ENCODE results near the gene FILIP1L. TPM values are rescaled to one million over a fixed set of nuclear protein-coding genes. Genes with fewer than 3 reads are reported as not detected.

Gene FILIP1L
- polyA plus RNA-seq, 3 donors: 0.13 to 0.40 (median 0.25) TPM

GRCh38 chr3:99978221-99978620 lies 136.1 kb downstream of the FILIP1L start:
- no peaks in the 10 kb centered on the region for H3K36me3 Mint-ChIP-seq
- Histone ChIP-seq H3K4me2 (replicated peaks; ENCODE audit: extremely low read depth, low read length, poor library complexity, severe bottlenecking) (no peak overlapping the region), H3K4me1 (ENCODE audit: control insufficient read depth in 1 of 2, insufficient read depth in 2 of 2, low read length in 2 of 2) (no peaks in the 10 kb centered on the region), H3K36me3 (replicated peaks in 1 of 2; ENCODE audit: control insufficient read depth in 1 of 2, insufficient read depth in 2 of 2, low read length in 2 of 2) (no peaks in the 10 kb centered on the region), H3K9me3 (replicated peaks in 1 of 2; ENCODE audit: control insufficient read depth in 1 of 2, insufficient read depth in 1 of 2, low read length in 2 of 2) (no peaks in the 10 kb centered on the region), H3K9ac (ENCODE audit: insufficient read depth, low read length, poor library complexity, severe bottlenecking) (no peak overlapping the region), H3K79me2 (ENCODE audit: insufficient read depth, low read length) (no peaks in the 10 kb centered on the region), H3K27ac (ENCODE audit: low read depth in 1 of 2, low read length in 2 of 2) (no peak overlapping the region), H3K27me3 (ENCODE audit: control insufficient read depth in 2 of 2, insufficient read depth in 2 of 2, low read length in 2 of 2) (no peaks in the 10 kb centered on the region), H3K4me3 (replicated peaks in 1 of 3; ENCODE audit: low read depth in 2 of 3, low read length in 3 of 3) (no peak overlapping the region), H4K20me1 (ENCODE audit: insufficient read depth, low read length) (no peaks in the 10 kb centered on the region), H2AFZ (ENCODE audit: insufficient read depth, low read depth, low read length, poor library complexity, severe bottlenecking) (no peak overlapping the region)
- TF ChIP-seq CTCF (IDR thresholded peaks at IDR 0.05): no peak
- no peak overlapping the region for H3K4me3 Mint-ChIP-seq
- H3K9me3 Mint-ChIP-seq: peaks cover 0 to 3% (median 0%) of the 10 kb centered on the region in 7 donors
- no peak overlapping the region for H3K27ac Mint-ChIP-seq
- peaks cover 0 to 1% (median 1%) of the 10 kb centered on the region in 3 donors for H3K27me3 Mint-ChIP-seq (ENCODE audit: low read depth in 3 of 3)
- DNase-seq: no peak
- WGBS (ENCODE audit: insufficient coverage): no CpG with 5 or more reads among the region's 1 CpG
- no peaks in the 10 kb centered on the region for H3K4me1 Mint-ChIP-seq
- intact Hi-C loops (cut with micrococcal nuclease): no loop called here

GRCh38 chr3:99976584-99976983 lies 137.7 kb downstream of the FILIP1L start:
- Mint-ChIP-seq H3K4me3 (no peak overlapping the region), H3K36me3 (no peaks in the 10 kb centered on the region), H3K9me3 (peaks cover 0 to 3% (median 0%) of the 10 kb centered on the region in 7 donors), H3K27ac (no peak overlapping the region), H3K4me1 (no peaks in the 10 kb centered on the region), H3K27me3 (ENCODE audit: low read depth in 3 of 3) (peaks cover 0 to 1% (median 1%) of the 10 kb centered on the region in 3 donors)
- Histone ChIP-seq H3K4me2 (replicated peaks; ENCODE audit: extremely low read depth, low read length, poor library complexity, severe bottlenecking) (no peak overlapping the region), H3K4me1 (ENCODE audit: control insufficient read depth in 1 of 2, insufficient read depth in 2 of 2, low read length in 2 of 2) (no peaks in the 10 kb centered on the region), H3K9me3 (replicated peaks in 1 of 2; ENCODE audit: control insufficient read depth in 1 of 2, insufficient read depth in 1 of 2, low read length in 2 of 2) (no peaks in the 10 kb centered on the region), H3K27me3 (ENCODE audit: control insufficient read depth in 2 of 2, insufficient read depth in 2 of 2, low read length in 2 of 2) (no peaks in the 10 kb centered on the region), H3K36me3 (replicated peaks in 1 of 2; ENCODE audit: control insufficient read depth in 1 of 2, insufficient read depth in 2 of 2, low read length in 2 of 2) (no peaks in the 10 kb centered on the region), H3K27ac (ENCODE audit: low read depth in 1 of 2, low read length in 2 of 2) (no peak overlapping the region), H3K79me2 (ENCODE audit: insufficient read depth, low read length) (no peaks in the 10 kb centered on the region), H3K9ac (ENCODE audit: insufficient read depth, low read length, poor library complexity, severe bottlenecking) (no peak overlapping the region), H2AFZ (ENCODE audit: insufficient read depth, low read depth, low read length, poor library complexity, severe bottlenecking) (no peak overlapping the region), H3K4me3 (replicated peaks in 1 of 3; ENCODE audit: low read depth in 2 of 3, low read length in 3 of 3) (no peak overlapping the region), H4K20me1 (ENCODE audit: insufficient read depth, low read length) (no peaks in the 10 kb centered on the region)
- intact Hi-C loops (cut with micrococcal nuclease): no loop called here
- no peak for DNase-seq
- no peak for TF ChIP-seq CTCF (IDR thresholded peaks at IDR 0.05)

All from CD14-positive monocyte (primary cell).